Renal cortex interstitium (tissue), 11 donors: ENCODE results near the gene ABCC4. TPM values are rescaled to one million over a fixed set of nuclear protein-coding genes. Genes with fewer than 3 reads are reported as not detected.
A peak's percentile ranks its signal among the peaks of the same experiment; 100 is the strongest.

Source experiments
- DNase-seq, 11 donors: peaks; one replicate each; pipeline ENCODE4 v3.0.0-alpha.2; 2013; ENCODE audit warnings: low read depth in 9 of 11, low spot score in 4 of 11; ENCODE audit errors: extremely low read depth in 1 of 11
- polyA plus RNA-seq, 3 donors: library from polyadenylated mRNA; unstranded; fragments of 120-200 nt; gene quantifications; one replicate each; pipeline ENCODE4 v1.2.1, GENCODE V29; 2013; ENCODE audit not compliant: insufficient read length in 3 of 3

The ABCC4 gene
- polyA plus RNA-seq, 3 donors = 17.5 to 25.1 (median 22.7) TPM

- DNase-seq = no peak
Observed at GRCh38 chr13:95267662-95268342, 33.4 kb downstream of the ABCC4 start.

- DNase-seq = no peak
Observed at GRCh38 chr13:95264225-95264624, 37.0 kb downstream of the ABCC4 start.

- no peak for DNase-seq
Observed at GRCh38 chr13:95262837-95263384, 38.3 kb downstream of the ABCC4 start.

- DNase-seq = no peak
Observed at GRCh38 chr13:95261956-95262355, 39.3 kb downstream of the ABCC4 start.

DNA sequence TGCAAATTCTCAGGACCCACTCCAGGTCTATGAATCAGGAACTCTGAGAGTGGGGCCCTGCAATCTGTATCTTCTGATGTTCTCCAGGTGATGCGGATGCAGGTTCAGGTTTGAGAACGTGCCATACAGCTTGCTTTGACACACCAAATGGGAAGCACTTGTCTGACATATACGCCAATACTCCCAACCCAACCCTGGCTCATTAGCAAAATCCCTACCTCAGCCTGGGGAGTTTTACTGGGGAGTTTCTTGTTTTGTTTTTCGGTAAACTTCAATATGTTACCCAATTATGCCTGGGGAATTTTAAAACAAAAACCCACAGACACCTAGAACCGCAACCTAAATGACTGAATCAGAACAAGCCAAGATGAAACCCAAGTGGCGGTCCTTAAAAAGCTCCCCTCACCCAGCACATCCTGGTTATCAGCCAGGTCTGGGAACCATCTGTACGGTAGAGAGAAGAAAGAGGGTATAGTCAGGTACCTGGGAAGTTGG lies 41.2 kb downstream of the ABCC4 start:
- no peak for DNase-seq

- DNase-seq = peak in 1 of 11 donors; percentile 65
Observed at GRCh38 chr13:95258619-95259194, 42.5 kb downstream of the ABCC4 start.

GRCh38 chr13:95258098-95258497 lies 43.2 kb downstream of the ABCC4 start:
- DNase-seq = no peak

DNA sequence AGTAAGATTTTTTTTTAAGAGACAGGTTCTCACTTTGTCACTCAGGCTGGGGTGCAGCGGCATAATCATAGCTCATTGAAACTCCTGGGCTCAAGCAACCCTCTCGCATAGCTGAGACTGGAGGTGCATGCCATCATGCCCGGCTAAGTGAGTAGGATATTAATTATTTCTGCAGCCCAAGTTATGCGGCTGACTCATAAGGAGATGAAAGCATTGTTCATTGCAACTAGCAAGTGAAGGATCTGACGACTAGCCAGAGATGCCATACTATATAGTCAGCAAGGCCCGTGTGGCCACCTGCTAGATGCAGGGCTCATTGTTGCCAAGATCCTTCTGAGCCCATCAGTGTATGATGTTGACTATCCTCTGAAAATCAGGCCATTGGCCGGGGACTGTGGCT lies 45.2 kb downstream of the ABCC4 start:
- no peak for DNase-seq

DNA sequence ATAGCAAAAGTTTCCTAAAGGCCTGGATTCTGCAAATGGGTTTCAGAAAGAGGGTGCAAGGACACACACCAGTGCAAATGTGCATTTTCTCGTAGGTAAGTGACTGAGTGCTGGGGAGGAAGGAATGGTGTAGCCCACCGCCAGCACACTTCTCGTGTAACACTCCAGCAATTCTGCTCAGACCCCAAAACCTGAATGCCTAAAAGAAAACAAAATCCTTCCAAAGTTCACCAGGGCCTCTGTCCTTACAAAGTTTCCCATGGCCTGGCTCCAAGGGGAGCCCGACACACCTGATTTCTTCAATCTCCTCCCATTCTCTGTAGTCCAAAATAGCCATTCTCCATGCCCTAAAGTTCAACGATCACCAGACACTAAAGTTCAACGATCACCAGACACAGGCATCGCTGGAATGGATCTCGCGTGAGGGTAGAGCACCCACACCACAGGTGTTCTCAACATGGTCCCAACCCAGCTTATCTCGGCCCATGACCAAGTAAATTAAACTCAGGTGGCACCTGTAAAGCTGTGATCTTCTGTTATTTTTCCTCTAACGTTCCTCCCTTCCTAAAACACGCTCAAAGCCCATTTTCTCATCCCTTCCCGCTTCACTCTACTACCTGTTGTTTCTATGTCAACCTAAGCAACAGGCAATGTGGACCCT lies 46.0 kb downstream of the ABCC4 start:
- DNase-seq = no peak

GRCh38 chr13:95254339-95254738 lies 46.9 kb downstream of the ABCC4 start:
- DNase-seq = no peak

DNA sequence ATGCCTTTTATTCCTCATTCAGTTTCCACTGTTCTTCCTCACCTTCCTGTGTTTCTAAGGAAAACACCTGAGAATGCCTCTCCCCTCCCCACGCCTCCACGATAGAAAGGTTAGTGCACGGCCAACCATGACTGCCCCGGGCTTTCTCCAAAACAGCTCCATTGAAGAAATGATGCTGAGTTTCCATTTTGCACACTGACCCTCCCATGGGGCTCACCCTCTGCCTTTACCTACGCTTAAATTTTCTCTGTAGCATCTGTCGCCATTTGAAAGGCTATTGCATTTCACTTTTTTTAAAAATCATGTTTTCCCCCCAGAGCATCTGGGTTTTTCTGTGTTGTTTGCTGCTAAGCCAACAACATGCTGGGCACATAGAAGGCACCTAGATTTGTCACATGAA lies 48.2 kb downstream of the ABCC4 start:
- DNase-seq = no peak

DNA sequence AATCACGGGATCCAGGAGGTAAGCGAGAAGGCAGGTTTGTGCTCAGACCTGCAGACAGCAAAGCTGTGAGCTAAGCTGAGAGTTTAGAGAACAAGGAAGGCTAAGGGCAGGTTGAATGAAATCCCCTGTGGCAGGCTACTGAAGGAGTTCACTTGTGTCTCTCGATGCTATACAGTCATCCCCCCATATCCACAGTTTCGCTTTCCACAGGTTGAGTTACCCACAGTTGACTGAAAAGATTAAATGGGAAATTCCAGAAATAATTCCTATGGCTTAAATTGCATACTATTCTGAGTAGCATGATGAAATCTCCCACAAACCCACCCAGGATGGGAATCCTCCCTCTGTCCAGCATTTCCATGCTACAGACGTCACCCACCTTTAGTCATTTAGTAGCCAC lies 49.6 kb downstream of the ABCC4 start:
- DNase-seq = no peak

GRCh38 chr13:95250961-95251360 lies 50.3 kb downstream of the ABCC4 start:
- DNase-seq = no peak

GRCh38 chr13:95248953-95249352 lies 52.3 kb downstream of the ABCC4 start:
- no peak for DNase-seq

DNA sequence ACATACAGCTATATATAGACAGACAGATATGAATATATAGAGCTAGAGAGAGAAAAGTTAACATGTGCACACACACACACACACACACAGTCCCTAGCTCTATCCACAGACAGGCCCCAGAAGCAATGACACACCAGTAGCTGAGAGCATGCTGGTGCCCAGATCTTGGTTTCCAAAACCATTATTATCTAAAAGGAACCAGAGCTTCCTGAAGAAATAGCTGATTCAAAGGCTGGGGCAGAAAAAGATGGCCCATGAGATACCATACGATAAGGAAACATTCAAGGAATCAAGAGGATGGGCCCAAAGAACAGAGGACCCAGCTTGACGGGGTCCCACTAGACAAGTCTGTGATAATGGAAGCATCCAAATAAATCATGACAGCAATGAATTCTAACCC lies 53.4 kb downstream of the ABCC4 start:
- DNase-seq = no peak

GRCh38 chr13:95247171-95247570 lies 54.1 kb downstream of the ABCC4 start:
- DNase-seq = no peak

DNA sequence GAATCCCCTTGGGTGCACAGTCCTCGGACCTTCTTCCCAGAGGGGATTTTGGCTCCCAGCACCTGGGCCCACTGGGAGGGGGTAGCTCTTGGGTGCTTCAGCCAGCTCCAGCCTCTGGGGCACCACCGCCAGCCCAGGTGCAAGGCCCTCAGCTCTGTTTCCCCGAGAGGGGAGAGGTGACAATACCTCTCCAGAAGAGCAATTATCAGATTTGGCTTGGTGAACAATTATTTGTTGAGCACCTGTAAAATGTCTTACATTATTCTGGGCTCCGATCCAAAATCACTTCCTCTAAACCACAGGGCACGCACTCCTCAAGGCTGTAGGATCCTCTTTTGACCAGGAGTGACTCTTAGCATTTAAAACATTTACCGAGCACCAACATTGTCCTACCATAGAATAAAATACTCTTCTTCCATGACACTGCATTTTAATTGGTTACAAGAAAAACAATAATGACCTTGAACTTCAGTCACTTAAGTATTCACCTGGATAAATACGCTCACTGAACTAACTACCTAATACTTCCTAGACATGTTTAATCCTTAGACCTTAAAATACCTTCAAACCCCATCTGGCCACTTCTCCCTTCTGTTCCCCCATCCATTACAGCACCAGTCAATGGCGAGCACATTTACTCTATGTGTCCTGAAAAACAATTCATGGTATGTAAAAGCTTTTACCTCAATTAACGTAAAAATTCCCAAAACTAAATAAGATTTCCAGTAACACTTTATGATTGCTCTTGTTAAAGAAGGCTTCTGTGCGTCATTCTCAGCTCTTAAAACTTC lies 54.8 kb downstream of the ABCC4 start:
- no peak for DNase-seq

- no peak for DNase-seq
Observed at GRCh38 chr13:95245071-95245470, 56.2 kb downstream of the ABCC4 start.

DNA sequence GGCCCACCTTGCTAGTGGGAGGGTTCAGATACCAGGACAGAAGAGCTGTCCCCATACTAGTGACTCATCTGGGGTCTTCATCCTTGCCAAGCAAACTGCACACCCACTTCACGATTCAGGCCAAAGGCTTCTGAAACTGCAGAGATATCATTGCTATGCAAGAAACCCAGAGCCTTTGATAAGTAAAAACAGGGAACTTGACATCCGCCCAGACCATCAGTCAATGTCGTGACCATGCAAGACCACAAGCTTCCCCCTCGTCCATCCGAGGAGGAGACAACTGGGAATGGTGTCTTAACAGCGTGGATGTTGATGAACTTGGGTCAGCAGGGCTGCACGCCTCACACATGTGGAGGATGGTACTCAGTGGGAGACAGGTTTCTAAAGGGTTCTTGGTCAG lies 58.0 kb downstream of the ABCC4 start:
- DNase-seq = no peak
